HG03103 (cell line): ENCODE results near the gene UNC13C.

Experiments used
- ATAC-seq: cut with Tn5 transposase; IDR thresholded peaks from one replicate; pipeline ENCODE4 v1.9.1; 2021; ENCODE audit warnings: low read depth; ENCODE audit not compliant: unreplicated experiment

UNC13C gene

DNA sequence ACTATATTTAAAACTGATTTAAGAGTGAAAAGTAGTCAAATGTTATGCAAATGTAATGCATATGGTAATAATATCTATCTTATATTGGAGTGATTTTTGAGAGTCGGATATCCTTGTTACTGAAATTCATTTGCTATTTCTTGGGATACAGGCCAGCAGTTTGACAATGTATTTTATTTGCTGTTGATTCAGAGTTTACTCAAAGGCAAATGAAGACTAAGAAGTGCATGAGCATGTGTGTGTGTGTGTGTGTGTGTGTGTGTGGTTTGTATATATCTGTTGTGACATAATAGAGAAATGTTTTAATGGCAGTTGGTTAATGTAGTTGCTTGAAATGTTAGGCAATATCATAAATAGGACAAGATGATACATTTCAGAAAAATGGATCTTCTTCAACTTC lies 39.0 kb downstream of the UNC13C start:
- ATAC-seq = no peak

DNA sequence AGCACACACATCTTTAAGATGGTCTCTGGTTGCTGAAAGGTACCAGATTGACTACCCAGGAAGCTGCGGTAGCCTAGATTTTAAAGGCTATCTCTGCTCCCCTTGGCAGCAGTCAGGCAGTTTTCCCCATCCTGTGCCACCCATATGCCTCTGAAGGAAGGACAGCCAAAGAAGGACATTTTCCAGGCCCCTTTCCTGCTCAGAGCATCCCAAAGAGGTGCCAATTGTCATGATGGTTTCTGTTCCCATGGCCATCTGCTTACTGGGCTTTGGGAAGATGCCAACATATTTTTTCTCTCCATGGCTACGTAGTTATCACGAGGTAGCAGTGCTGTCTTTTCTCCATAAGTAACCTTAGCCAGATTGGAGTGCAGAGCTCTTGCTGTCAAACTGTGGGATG lies 39.7 kb downstream of the UNC13C start:
- ATAC-seq = no peak

DNA sequence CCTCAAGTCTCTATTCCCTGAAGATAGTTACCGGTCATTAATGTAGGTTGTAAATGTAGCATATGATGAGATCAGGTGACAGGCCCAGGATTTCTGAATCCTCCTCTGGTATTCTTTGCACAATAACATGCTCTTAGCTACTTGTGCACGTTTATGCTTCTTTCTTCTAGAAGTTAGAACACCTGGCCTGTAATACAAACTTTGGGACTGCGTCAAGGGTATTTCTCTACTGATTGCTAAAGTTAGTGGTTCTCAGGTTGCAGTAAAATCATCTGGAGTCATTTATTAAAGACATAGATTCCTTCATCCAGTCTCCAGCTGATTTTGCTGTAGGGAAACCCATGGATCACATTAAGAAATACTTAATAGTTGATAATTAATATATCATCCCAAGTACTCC lies 48.0 kb downstream of the UNC13C start:
- no peak for ATAC-seq

DNA sequence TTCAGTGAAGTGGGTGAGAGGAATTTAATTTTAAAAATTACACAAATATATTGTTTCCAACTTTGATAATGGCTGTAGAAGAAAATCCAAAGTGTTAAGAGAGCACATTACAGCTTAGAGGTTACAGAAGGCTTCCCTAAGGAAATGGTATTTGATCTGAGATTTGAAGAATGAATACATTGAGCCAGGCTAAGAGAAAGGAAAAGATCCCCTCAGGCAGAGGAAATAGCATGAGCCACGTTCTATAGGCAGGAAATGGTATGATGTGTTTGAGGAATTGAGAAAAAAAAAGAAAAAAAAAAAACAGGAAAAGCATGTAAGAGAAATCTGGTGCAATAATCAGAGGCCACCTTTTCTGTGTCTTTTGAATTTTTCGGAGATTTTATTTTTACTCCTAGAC lies 48.6 kb downstream of the UNC13C start:
- ATAC-seq = no peak

DNA sequence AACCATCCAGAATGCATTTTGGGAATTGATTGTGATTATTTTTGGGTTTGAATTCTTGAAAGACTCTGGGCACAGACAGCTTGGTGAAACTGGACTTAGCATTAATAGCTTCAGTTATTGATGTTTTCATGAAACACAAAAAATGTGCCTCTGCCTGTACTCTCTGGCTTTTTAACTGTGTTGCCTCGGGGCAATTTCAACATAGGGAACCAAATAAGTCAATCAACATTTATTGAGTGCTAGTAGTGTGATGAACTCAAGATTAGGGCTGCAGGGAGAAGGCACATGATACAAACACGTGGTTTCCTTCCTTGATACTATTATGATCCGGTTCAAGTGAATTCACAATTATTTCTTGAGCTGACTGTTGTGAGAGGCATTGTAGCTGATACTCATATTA lies 50.8 kb downstream of the UNC13C start:
- ATAC-seq = no peak

DNA sequence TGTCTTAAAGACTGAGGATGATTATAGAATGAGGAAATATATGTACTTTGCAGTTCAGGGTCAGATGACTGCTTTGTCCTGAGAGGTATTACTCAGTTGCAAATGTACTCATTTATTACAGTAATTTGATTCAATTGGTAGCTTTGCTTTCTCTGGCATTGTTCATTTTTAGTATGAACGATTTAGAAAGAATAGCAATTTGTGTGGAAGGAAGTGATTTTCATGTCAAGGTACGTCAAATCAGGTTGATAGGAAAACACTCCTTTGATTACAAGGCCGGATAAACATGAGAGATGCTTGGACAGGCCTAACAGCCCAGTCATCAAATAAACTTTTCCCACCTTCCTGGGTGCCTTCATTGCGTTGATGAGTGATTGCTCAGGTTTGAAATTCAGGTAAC lies 53.8 kb downstream of the UNC13C start:
- ATAC-seq = no peak

DNA sequence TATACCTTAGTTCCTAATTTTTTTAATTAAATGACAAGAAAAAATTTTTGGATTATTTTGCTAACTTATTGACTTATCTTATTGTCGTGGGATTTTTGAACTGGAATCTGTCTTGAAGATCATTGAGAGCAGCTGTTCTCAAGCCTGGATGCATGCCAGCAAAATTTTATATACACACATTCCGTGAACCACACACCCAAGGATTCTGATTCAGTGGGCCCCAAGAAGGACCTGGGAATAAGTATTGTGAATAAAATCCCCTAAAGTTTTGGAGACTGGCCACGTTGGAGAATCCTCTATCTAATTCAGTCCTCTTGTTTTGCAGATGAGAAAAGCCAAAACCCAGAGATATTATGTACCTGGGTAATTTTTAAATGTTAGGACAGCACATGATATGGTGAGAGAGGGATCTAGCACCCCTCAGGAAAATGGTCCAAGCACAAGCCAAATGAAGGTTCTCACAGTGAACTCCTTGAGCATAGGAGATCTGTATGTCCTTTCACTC lies 55.2 kb downstream of the UNC13C start:
- ATAC-seq = no peak

DNA sequence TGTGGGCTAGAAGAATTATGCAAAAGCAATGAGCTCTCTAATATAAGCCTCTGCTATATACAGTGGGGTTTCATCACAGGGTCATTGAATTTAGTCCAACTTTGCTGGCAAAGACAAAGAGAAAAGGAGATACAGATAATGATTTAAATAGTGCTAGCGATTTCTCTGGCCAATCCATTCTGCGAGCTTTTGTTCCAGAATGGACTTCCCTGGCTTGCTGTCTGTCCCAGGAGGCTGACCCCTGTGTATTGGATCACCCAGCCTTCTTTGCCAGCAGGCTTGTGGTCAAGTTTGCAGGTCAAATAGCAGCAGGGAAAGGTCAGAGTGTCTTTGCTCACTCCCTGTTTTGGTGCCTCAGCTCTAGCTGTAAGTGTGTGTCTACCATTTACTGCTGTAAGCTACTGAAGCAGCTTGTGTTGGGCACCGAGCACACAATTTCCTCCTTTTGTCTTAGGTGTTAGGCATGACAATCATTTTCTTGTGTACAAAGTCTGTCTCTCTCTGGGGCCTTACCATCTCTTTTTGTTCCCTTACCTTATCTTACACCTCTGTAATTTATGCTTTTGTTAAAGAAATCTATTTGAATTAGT lies 55.7 kb downstream of the UNC13C start:
- ATAC-seq = no peak

DNA sequence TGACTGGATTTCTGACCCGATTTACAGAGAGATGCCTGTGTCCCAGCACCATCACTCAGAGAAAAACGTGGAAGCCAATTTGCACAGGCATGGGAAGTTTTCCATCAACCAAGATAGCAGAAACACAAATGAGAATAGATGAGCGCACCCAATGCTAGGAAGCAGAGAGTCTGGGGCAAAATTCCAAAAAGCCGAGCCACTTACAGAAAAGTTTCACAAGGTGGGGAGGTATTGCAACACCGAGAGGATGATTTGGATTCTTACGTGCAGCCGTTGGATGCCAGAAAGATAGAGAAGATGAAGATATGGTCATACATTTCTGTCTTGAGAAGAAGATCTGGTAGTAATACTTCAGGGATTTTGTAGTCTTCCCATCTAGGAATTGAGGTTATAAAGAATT lies 57.4 kb downstream of the UNC13C start:
- no peak for ATAC-seq

DNA sequence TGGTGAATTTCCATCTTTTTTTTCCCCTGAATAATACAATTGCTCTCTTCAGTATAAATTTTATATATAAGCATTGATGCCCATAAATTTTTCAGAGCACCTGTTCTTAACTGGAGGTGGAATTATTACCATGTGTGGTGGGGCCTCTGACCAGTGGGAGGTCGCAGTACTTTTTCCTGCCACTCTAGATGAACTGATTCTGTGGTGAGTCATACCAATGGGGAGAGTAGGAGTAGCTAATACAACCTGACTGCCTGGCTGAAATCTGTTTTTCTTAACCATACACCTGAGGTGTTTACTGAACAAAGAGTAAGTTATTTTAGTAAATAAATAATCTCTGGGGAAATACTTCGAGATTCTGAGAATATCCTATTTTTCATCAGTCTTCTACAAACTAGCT lies 67.2 kb downstream of the UNC13C start:
- ATAC-seq = no peak

DNA sequence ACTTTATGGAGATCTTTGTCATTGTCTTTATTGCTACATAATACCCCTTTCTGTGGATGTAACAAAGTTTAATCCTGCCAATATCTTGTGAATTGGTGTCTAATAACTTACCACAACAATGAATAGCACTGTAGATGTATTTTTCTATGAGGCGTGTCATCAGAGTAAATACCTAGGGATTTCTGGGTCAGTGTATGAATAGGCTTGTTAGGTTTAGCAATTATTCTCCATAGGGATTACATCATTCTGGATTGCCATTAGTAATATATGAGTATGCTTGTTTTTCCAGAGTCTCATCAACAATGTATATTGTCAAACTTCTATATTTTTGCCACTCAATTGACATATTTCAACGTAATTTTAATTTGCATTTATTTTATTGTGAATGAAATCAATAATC lies 67.9 kb downstream of the UNC13C start:
- ATAC-seq = no peak

DNA sequence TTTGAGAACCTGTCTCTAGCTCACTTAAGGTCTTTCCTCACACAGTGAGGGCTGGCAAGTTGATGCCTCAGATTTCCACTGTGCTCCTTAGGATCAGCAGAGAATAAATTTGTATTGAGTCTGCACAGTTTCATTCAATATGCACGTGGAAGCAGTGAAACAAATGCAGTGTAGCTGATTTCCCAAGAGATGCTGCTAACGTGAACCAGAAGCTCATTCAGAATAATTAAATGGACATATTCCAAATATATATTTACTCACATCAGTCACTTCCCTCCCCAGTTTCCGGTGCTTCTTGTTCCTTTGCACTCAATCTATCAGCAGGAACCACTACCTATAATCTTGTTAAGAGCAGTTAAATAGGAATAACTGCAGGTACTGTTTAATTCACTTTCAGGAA lies 86.1 kb downstream of the UNC13C start:
- no peak for ATAC-seq

DNA sequence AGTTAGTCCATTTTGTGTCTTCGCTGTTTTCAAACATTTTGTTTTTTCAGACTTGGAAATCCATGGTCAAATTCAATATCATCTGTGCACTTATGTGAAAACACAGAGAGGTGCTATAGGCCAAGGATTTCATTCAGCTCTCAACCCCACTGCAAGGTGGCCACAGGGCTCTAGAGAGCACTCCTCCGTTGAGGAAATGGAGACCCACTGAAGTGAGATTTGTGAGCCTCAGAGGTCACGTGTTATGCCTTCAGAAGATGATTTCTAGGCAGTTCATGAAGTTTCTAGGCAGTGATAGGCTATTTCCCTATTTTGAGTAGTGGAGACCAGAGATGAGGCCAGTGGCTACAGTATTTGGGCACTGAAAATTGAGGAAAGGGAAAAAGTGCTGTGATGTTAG lies 88.2 kb downstream of the UNC13C start:
- no peak for ATAC-seq

DNA sequence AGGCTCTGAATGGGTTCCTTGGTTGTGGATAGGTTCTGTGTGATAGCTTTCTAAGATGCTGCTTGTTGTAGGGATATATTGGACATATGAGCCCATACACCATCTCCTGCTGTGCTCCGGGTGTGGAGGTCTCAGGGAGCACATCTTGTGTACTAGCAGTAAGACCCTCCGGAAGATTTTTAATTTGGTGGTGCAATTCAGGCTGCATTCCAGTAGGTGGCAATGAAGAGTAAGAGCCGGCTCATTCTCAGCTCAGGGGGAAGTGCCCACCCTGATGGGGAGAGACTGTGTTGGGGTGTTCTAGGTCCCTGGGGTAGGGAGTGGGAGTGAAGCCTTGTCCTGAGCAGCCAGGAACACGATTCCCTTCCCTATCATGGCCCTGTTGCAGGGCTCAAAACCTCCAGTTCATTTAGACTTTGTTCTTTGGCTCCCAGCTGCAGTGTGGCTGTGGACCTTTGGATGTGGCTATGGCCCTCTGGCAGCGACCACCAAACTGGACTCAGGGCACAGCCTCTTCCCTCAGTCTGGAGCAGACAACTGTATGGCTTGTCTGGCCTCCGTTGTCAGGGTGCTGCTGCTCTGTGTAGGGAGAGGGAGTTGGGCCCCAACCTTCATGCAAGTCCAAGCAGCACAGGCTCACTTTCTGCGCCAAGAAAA lies 104.7 kb downstream of the UNC13C start:
- no peak for ATAC-seq

DNA sequence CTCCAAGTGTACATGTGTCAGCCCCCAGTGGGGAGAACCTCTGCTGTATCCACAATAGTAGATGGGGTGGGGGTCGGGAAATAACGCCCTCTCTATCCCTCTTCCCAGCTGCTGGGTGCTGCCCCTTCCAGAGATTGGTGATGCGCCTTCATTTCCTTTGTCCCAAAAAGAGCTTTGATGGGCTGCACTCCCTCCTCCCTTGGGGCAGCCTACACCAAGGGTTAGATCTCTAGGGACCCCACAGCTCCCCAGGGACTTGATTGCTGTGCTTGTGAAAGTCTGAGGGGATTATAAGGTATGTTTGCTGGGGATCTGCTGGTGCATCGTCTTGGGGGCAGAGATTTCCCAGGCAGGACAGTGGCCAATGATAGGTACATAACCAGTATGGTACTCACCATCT lies 105.3 kb downstream of the UNC13C start:
- no peak for ATAC-seq

DNA sequence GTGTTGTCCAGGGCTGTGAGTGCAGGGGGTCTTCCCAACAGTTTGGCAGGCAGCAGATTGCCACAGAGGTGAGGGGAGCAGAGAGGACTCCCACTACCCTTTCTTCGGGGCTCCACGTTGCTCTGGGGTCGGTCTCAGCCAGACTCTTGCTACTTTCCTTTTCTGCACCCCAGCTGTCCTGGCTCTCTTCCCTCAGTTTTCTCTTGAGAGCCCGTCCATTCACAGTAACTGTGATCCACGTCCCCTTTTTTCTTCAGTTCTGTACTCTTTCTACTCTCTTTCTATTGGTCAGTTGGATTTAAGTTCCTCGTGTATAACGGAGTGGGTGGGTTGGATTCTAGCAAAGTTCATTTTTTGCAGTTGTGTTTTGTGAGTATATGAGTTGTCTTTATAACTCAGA lies 105.8 kb downstream of the UNC13C start:
- no peak for ATAC-seq

DNA sequence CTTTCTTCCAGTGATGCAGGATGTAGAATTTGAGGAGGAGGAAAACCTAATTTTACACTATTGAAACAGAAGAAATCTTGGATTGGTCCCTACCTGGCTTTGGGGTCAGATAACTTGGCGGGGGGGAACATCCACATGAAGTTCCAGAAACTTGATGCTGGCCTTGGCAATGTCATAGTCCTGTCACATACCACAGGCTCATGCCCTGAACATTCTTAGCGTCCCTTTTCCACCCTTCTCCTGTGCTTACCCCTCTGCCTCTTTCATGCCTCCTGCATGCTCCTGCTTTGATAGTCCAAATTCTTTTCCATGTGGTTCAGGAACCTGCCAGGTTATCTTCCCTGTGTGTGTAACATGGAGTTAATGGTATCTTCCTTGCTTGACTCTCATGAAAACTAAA lies 110.6 kb downstream of the UNC13C start:
- no peak for ATAC-seq

DNA sequence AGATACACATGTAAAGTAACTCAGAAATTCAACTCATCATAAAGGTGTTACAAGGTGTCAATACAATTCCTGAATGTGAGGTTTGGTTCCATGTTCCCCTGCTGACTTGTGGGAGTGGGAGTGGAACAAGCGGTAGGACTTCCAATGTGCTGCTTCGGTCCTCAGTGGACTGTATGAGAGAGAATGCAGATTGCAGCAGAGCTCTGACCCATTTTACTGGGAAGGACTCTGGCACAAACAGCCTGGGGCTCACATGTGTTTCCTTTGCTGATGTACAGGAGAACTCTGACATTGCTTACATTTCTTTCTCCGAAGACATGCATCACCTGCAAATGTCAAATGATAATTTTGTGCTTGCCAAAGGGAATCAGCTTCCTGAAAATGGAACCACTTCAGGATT lies 111.5 kb downstream of the UNC13C start:
- ATAC-seq = no peak

DNA sequence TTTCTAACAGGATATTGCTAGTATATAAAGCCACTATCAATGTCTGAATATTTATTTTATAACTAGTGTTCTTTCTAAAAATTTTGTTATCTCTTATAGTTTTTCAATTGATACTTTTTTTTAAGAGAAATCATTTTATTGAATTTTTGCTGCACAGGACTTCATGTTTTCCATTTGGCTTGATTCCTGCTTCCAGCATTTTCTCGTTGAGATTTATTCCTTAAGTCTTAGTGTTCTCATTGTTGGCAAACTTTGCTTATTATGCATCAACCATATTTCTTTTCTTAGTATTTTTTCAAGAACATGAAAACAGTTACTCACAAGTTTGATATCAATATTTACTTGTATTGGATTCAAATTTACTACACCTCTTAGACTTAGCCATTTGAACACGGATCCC lies 113.4 kb downstream of the UNC13C start:
- ATAC-seq = no peak

DNA sequence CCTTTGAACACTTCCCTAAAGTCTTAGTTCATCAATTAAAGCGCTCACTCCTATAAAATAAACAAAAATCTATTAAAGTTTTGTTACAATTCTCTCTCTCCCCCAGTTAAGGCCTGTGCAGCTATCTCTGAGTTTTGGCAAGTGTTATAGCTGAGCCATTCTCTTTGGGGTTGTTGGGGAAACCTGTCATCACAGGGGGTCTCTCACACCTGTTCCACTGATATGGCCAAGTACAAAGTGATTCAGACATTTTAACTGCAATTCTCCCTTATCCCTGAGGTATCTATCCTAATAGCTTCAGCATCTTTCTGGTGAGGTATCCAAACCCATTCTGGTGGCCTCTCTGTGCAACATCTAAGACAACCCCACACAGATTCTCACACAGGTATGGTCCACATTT lies 116.4 kb downstream of the UNC13C start:
- no peak for ATAC-seq

DNA sequence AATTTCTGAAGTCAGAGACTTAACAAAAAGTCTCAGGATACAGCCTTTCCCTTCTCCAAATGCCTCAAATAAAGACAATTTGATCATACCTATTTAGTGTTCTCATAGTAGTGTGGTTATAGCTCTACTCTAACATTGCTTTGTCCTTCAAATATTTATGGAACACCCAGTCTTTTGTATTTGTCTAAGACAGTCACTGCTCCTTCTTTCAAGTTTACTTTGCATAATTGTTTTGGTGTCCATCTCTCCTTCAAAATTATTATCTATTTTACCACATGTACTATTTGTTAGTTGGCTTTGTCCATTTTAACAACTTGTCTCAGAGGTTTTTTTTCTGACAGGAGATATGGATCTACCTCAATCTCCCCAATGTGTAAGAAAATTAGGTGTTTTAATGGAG lies 118.8 kb downstream of the UNC13C start:
- ATAC-seq = no peak

DNA sequence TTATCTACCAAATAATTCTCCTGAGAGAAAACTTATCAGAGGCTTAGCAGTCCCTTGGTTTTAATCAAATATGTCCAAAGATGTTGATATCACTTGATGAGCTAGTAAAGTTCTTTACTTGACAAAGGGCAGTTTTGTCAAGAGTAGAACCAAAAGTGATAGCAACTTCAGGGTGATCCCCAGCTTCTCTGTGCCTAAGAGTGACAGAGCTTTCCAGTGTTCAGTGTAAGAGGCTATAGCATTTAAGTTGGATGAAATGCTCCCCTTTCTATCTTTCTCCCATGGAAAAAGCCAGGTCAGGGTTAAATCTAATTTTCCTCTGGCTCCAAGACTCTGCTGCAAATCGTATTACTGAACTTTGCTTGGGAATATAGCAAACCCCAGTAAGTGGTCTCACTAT lies 120.8 kb downstream of the UNC13C start:
- ATAC-seq = no peak
